ENCODE measurements around the gene KLHDC4.
A peak's percentile ranks its signal among the peaks of the same experiment; 100 is the strongest.

KLHDC4 gene

GRCh38 chr16:87680272-87680644 lies 85.5 kb downstream of the KLHDC4 start:
- DNase-seq, result no peak

DNA sequence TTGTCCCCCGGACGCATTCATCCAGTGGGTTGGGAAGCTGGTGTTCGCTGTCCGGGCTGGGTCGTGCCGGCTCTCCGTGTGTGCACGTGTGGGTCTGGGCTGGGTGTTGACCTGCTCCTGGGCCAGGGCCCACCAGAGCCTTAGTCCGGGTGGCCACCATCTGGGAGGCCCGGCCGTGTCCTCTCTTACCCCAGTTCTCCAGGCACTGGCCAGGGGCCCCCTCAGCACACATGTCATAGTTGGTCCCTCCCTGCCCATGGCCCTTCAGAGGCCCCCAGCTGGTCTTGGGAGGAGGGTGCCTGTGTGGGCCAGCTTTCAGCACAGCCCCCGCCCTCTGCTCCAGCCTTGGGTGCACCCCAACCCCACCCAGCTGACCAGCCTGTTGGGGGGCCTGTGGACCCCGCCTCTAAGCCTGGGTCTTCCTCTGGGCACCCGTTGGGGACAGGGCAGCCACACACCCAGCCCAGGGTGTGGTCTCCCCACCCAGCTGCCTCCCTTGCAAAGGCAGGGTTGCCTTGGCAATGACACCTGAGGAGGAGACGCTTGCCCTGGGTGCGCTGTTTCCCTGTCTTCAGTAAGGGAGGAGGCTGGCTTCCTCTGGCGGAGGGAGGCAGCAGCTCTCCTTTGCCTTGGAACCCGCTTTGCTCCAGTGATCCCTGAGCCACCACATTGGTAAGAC lies 86.1 kb downstream of the KLHDC4 start:
- DNase-seq, result no peak

- no peak for DNase-seq
Measured at GRCh38 chr16:87678618-87679017, 87.2 kb downstream of the KLHDC4 start.

- no peak for DNase-seq
Measured at GRCh38 chr16:87677830-87678229, 88.0 kb downstream of the KLHDC4 start.

DNA sequence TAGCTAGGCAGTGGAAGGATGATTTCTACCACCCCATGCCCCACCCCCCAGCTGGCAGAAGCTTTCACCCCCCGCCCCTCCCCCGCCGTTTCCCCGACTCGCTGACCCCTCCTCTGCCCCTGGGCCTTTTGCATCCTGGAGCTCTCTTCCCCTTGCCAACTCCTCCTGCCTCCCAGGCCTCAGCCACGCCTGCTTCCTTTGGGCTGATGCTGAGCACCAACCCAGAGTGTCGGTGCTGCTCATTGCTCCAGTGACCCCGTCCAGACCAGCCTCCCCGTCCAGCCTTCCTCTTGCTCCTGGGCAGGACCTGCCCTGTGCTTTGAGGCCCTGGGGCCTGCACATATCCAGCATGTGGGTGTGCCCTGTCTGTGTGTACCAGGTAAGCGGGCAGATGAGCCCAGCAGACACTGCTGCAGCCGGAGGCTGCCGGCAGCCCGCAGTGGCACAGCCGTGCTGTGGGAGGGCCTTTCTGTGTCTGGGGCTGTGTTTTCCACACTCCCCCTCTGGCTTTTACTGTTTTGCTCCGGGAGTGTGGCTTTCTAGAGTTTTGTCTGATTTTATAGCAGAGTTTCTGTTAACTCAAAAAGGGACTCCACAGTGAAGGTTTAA lies 90.6 kb downstream of the KLHDC4 start:
- no peak for DNase-seq

DNA sequence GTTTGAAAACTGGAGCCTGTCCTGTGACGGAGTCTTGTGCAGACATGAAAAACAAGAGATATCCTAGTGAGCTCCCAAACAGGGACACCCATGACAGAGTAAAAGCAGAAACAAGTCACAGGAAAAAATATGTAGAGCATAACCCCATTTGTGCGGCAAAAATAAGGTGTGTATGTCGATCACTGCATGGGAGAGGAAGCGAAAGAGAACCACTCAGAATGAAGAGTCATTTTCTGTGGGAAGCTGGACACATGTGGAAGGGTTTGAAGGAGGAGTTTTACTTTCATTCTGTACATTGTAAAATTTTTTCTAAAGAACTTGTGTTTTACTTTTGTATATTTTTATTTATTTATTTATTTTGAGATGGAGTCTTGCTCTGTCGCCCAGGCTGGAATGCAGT lies 91.4 kb downstream of the KLHDC4 start:
- peak; percentile 25 to 33 for DNase-seq

DNA sequence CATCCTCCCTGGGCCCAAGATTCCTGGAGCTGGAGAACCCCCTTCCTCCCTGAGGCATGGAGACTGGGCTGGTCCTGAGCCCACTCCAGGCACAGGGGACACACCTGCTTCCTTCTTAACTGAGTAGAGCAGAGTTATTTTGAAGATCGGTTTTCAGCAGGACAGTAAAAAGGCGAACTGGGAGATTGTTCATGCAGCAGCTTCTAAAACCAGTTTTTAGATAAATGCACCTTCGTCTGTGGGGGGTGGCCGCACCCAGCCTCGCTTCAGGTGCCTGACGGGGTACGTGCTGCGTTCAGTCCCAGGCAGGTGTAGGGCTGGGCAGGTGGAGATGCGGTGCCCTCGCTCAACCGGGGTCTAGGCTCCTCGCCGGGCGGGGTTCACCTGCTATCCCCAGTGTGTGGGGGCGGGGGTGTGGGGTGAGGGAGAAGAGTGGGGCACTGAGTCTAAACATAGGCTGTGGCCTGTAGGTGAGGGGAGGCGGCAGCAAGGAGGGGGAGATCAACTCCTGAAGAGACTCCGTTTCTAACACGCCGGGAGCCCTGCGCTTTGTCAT lies 94.0 kb downstream of the KLHDC4 start:
- DNase-seq, result no peak

GRCh38 chr16:87671221-87671620 lies 94.6 kb downstream of the KLHDC4 start:
- DNase-seq, result no peak

- DNase-seq, result peak in 1 of 2 donors; percentile 0
Measured at GRCh38 chr16:87669672-87670071, 96.1 kb downstream of the KLHDC4 start.

DNA sequence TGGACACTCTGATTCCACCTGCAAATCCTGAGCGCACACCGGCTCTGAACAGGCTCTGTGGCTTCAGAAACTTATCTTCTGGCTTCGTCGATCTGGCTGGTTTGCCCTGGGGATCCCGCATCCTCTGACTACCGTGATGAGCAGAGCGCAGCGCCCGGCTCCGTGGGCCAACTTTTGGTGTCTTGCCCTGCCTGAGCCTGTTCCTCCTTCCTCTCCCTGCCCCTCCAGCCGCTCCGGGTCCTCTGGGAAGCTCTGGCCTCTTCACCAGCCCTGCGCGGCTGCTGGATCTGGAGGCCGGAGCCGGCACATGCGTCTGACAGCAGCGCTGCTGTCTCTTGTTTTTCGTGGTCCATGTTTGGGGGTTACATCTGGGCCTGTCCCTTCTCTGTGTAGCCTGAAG lies 97.8 kb downstream of the KLHDC4 start:
- DNase-seq, result no peak

DNA sequence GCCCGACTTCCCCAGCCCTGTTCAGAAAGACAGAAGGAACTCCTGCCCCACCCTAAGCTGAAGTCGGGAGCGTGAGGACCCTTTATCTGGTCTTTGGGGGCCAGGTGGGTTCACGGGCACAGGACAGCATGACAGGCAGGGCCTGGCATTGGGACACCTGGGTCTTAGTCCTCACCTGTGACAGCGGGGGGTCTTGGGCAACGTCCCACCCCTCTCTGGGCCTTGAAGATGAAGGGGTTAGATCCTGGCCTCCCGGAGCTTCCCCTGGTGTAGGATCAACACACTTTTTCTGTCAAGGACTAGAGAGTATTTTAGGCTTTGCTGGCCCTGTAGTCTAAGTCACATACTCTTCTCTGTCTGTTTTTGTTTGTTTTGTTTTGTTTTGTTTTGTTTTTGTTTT lies 98.3 kb downstream of the KLHDC4 start:
- no peak for DNase-seq

GRCh38 chr16:87666919-87667318 lies 98.9 kb downstream of the KLHDC4 start:
- no peak for DNase-seq

GRCh38 chr16:87665193-87665592 lies 100.6 kb downstream of the KLHDC4 start:
- DNase-seq, result no peak

- DNase-seq, result no peak
Measured at GRCh38 chr16:87664792-87665191, 101.0 kb downstream of the KLHDC4 start.

GRCh38 chr16:87662254-87663204 lies 103.3 kb downstream of the KLHDC4 start:
- DNase-seq, result no peak

DNA sequence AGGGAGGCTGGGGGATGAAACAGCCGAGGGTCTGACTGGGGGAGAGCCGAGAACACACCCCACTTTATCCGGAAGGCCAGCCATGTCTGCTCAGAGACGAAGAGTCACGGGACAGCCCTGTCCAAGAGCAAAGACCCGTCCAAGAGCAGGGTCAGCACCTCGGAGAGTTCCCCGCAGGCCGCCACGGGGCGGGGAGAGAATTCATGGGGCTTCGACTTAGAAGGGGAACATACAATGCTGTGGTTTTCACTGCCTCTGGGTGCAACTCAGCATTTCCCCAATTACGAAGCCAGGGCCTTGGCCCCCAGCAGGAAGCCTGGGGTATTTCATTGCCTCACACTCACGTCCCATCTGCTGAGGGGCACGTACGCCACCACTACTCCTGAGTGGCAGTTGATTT lies 104.2 kb downstream of the KLHDC4 start:
- peak; percentile 62 to 82 for DNase-seq

DNA sequence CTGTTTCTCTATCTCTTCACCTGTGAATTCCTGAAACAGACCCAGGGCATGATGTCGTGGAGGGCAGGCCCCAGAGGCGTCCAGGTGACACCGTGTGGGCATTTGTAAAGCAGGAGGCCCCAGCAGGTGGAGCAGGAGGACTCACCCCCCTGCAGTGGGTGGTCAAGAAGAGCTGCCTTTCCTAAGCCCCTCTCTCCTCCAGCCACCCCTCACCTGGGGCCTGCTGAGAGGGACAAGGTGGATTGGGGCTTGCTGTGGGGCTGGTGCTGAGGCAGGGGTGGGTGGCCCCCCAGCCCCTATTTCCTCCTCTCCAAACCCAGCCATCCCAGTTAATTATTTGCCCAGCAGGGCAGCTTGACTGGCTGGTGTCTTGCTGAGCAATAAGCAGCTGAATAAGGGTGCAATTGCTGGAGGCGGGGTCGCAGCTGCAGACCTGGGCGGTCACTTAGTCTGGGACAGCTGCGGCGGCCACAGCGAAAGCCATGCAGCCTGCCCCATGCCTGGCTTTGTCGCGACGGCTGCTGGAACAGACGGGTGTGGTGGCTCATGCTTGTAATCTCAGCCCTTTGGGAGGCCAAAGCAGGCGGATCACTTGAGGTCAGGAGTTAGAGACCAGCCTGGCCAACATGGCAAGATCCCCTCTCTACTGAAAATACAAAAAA lies 107.1 kb downstream of the KLHDC4 start:
- no peak for DNase-seq
